GM12891 (cell line): ENCODE data around the gene FBRSL1.

Experiments used
- POLR2A ChIP-seq: IDR thresholded peaks from 2 replicates; pipeline ENCODE4 v1.6.1; 2011; ENCODE audit warnings: low read depth, low read length, control low read depth
- TAF1 ChIP-seq: IDR thresholded peaks from 2 replicates; pipeline ENCODE4 v1.6.1; 2011; ENCODE audit warnings: low read depth, low read length, control low read depth

DNA sequence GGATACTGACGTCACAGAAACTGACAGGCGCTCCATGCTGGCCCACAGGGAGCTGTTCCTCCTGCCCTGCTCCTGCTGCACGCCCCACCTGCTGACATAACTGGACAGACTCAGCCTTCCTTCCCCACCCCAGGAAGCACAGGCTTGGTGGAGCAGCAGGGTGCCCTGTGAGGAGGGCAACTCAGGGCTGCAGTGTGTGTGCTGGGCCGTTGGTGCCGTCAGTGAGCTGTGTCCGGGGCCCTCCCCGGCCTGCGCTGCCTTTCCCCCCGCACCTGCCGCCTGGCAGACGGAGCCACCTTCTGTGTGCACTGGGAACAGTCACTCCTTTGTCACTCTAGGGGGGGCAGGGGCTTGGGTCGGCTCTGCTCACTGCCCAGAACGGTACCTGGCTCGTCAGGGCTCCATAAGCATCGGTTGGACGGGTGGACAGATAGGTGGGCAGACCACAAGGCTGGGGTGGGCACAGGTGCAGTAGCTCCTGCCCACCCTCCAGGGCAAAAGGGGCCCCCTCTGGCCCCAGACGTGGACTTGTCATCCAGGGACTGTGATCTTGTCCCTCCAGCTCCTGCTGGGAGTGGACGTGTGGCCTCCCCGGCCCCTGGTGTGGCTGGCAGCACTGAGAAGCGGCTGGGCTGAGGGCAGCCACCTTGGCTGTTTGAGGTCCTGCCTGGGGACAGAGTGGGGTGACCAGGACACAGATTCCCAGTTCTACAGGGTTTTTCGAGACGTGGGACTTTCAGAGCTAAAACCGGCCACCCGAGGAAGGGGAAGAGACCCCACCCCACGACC is 32.8 kb downstream of the FBRSL1 start:
- TF ChIP-seq POLR2A (no peak), TAF1 (no peak)
